ENCODE measurements around the gene OGFR. TPM values are rescaled to one million over a fixed set of nuclear protein-coding genes. Genes with fewer than 3 reads are reported as not detected.

Gene OGFR
- total and polyA plus RNA-seq, 2 donors (not counting 3 experiments of a cell fraction or from before 2014, with no cell fraction given): 30.8 to 44.0 TPM

DNA sequence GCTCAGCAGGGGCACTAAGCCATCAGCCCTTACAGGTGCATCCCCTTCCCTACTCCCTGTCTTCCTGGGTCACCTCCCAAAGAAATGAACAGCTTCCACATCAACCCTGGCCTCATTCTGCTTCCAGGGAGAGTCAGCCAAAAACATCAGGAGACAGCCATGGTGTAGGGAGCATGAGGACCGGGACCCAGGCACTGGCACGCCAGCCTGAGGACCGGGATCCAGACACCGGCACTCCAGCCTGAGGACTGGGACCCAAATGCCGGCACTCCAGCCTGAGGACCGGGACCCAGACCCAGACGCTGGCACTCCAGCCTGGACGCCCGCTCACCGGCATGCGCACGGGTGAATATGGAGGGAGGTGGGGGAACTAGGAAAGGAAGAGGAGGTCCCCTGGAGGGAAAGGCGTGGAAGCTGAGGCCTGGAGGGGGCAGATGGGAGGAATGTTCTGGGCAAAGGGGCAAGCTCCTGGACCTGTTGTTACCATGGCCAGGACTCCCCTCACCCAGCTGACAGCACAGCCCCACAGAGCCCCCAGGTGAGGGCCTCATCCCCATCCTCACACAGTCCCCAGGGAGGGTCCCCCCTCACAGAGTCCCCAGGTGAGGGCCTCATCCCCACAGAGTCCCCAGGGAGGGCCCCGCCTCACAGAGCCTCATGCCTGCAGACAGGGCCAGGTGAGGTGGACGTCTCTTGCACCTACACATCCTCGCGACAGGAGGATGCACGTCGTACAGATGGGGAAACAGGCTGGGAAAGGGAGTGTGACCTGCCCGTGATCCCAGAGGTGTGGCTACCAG, 34.3 kb upstream of the OGFR start:
- TF ChIP-seq, protein P1, sequence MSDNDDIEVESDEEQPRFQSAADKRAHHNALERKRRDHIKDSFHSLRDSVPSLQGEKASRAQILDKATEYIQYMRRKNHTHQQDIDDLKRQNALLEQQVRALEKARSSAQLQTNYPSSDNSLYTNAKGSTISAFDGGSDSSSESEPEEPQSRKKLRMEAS (IDR thresholded peaks at IDR 0.05; ENCODE audit: insufficient read depth, insufficient read length): no peak
- TF ChIP-seq, protein P2, sequence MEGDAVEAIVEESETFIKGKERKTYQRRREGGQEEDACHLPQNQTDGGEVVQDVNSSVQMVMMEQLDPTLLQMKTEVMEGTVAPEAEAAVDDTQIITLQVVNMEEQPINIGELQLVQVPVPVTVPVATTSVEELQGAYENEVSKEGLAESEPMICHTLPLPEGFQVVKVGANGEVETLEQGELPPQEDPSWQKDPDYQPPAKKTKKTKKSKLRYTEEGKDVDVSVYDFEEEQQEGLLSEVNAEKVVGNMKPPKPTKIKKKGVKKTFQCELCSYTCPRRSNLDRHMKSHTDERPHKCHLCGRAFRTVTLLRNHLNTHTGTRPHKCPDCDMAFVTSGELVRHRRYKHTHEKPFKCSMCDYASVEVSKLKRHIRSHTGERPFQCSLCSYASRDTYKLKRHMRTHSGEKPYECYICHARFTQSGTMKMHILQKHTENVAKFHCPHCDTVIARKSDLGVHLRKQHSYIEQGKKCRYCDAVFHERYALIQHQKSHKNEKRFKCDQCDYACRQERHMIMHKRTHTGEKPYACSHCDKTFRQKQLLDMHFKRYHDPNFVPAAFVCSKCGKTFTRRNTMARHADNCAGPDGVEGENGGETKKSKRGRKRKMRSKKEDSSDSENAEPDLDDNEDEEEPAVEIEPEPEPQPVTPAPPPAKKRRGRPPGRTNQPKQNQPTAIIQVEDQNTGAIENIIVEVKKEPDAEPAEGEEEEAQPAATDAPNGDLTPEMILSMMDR (IDR thresholded peaks at IDR 0.05; ENCODE audit: extremely low read depth in 1 of 2, insufficient read depth in 1 of 2, low read depth in 1 of 2, low read length in 2 of 2): no peak
- TF ChIP-seq EZH2 (IDR thresholded peaks at IDR 0.05; ENCODE audit: borderline replicate concordance, low read depth, low read length, severe bottlenecking): no peak
- no peak for TF ChIP-seq FOS (IDR thresholded peaks at IDR 0.05; ENCODE audit: borderline replicate concordance, insufficient read depth, low read length)
- TF ChIP-seq GATA2 (IDR thresholded peaks at IDR 0.05; ENCODE audit: insufficient read depth, insufficient read length, low read depth, low read length): no peak
- no peak for TF ChIP-seq MYC (IDR thresholded peaks at IDR 0.05; ENCODE audit: low read depth, low read length)
- no peak for TF ChIP-seq JUN (IDR thresholded peaks at IDR 0.05; ENCODE audit: borderline replicate concordance, insufficient read depth, insufficient read length, low read depth)
- TF ChIP-seq POLR2AphosphoS5 (IDR thresholded peaks at IDR 0.05; ENCODE audit: insufficient read depth, low read depth, low read length): no peak
- TF ChIP-seq POLR2A (IDR thresholded peaks at IDR 0.05; ENCODE audit: low read depth, low read length): no peak
- peaks cover 11% of the 10 kb centered on the region for H3K4me1 ChIP-seq (ENCODE audit: control insufficient read depth, extremely low read depth, insufficient read depth, low read length)
- DNase-seq (ENCODE audit: low read depth, low spot score): no peak
- H2AFZ ChIP-seq (ENCODE audit: low read depth, low read length): no peak overlapping the region
- no TSS peak for BruUV-seq (replicated peaks)
- no peak overlapping the region for H3K4me3 ChIP-seq (replicated peaks in 1 of 3; ENCODE audit: insufficient read depth in 1 of 3, low read depth in 1 of 3, low read length in 3 of 3)
- no peak overlapping the region for H3K9ac ChIP-seq (replicated peaks; ENCODE audit: extremely low read depth, insufficient read depth, low read length)
- no peak overlapping the region for H3K27ac ChIP-seq (ENCODE audit: insufficient read depth, low read depth, low read length)
- no peaks in the 10 kb centered on the region for H3K27me3 ChIP-seq (ENCODE audit: control insufficient read depth in 2 of 2, insufficient read depth in 2 of 2, low read length in 2 of 2)
- H3K79me2 ChIP-seq (ENCODE audit: control insufficient read depth, insufficient read depth, low read length): no peaks in the 10 kb centered on the region
- no peaks in the 10 kb centered on the region for H3K36me3 ChIP-seq (ENCODE audit: control insufficient read depth in 2 of 2, extremely low read depth in 1 of 2, insufficient read depth in 2 of 2, low read length in 2 of 2)
- H3K9me3 ChIP-seq (replicated peaks; ENCODE audit: control insufficient read depth, insufficient read depth, low read length): no peaks in the 10 kb centered on the region
- no peaks in the 10 kb centered on the region for H3K9me1 ChIP-seq (replicated peaks; ENCODE audit: control insufficient read depth, extremely low read depth, insufficient read depth, low read length)
- FAIRE-seq: no peak
- H3K4me2 ChIP-seq (ENCODE audit: insufficient read depth, low read length): no peak overlapping the region
- intact Hi-C loops (cut with micrococcal nuclease) (no loop called here), dilution Hi-C loops (cut with MboI; ENCODE audit: extremely low pct_ligation_motif_present, low sequenced_read_pairs) (no loop called here)
- ChIA-PET POLR2A (no interaction called here), CTCF (no interaction called here)
- no peaks in the 10 kb centered on the region for H4K20me1 ChIP-seq (replicated peaks; ENCODE audit: control insufficient read depth, extremely low read depth, insufficient read depth, low read length)
